HFF-Myc (cell line): ENCODE data around the gene SH3BP1.

Source experiments
- DNase-seq: peaks from one replicate; pipeline ENCODE4 v3.0.0-alpha.2; 2011; ENCODE audit warnings: low read depth; ENCODE audit errors: extremely low read depth
- H3K4me3 ChIP-seq: replicated peaks from 2 replicates; pipeline ENCODE4 v1.5.1; 2011; ENCODE audit warnings: low read depth, mild to moderate bottlenecking, control low read depth, low read length
- CTCF ChIP-seq: IDR thresholded peaks from 2 replicates; pipeline ENCODE4 v1.5.1; 2012; ENCODE audit warnings: mild to moderate bottlenecking, low read depth, low read length, control low read depth; ENCODE audit errors: missing control alignments

The SH3BP1 gene

DNA sequence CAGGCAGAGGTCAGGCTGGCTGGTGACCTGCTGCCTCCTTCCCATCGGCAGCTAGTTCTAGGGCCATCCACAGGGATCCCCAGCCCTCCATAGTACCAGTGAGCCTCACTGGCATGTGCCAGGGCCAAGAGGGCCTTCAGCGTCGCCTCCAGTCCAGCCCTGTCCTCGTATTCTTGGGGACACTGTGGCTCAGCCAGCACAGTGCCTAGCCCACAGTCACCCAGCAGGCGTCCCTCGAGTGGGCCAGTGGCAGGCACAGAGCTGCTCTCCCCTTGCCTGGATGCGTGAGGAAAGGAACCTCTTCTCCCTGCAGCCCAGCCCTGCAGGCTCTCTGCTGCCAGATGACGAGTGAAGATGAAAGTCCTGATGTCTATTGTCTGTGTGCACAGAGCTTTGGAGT is 10.6 kb upstream of the SH3BP1 start:
- H3K4me3 ChIP-seq: no peak overlapping the region
- no peak for TF ChIP-seq CTCF
- DNase-seq: no peak

- DNase-seq: no peak
- H3K4me3 ChIP-seq: no peak overlapping the region
- TF ChIP-seq CTCF: no peak
These were observed 9.5 kb upstream of the SH3BP1 start for GRCh38 chr22:37629928-37630327.

- H3K4me3 ChIP-seq: no peak overlapping the region
- DNase-seq: no peak
These were observed 8.5 kb upstream of the SH3BP1 start for GRCh38 chr22:37630839-37631435.

DNA sequence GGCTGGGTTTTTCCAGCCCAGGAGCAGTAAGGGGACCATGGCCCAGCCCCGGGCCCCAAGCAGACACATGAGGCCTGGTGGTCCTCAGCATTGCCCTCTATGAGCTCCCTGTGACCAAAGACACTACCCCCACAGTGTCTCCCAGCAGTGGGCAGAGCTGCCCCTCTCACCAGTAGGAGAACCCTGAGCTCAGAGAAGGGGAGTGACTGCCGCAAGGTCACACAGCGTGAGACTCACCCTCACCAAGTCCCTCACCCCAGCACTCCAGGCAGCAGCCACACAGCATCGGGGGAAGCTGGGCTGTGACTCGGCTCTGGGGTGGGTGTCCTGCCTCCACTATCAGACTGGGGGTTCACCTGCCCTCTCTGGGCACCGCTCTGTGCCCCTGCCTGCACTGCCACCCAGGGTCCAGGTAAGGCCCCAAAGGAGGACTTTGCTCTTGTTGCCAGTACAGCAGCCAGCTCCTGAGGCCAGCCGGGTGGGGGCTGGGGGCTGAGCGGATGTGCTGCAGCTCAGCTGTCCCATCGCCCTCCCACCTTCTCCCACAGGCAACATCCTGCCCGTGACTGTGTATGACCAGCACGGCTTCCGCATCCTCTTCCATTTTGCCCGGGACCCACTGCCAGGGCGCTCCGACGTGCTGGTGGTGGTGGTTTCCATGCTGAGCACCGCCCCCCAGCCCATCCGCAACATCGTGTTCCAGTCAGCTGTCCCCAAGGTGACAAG is 7.9 kb upstream of the SH3BP1 start:
- H3K4me3 ChIP-seq: no peak overlapping the region
- no peak for DNase-seq
- TF ChIP-seq CTCF: no peak

More at GRCh38 chr22:37630839-37631435, 8.5 kb upstream of the SH3BP1 start:
- no peak for TF ChIP-seq CTCF

GRCh38 chr22:37632174-37633088 is 7.0 kb upstream of the SH3BP1 start:
- DNase-seq: no peak
- no peak overlapping the region for H3K4me3 ChIP-seq
- TF ChIP-seq CTCF: no peak

GRCh38 chr22:37633089-37633624 is 6.3 kb upstream of the SH3BP1 start:
- H3K4me3 ChIP-seq: no peak overlapping the region
- DNase-seq: no peak
- TF ChIP-seq CTCF: no peak
